Mucosa of descending colon (tissue), 3 donors: ENCODE measurements around the gene TNFRSF14. TPM values are rescaled to one million over a fixed set of nuclear protein-coding genes. Genes with fewer than 3 reads are reported as not detected.

Source experiments
- ATAC-seq: fragments of 200-7000 bp; cut with Tn5 transposase; one replicate; pipeline ENCODE4 v1.9.1; 2020; ENCODE audit warnings: mild to moderate bottlenecking, moderate library complexity
- DNase-seq, 3 donors: peaks; one replicate each; pipeline ENCODE4 v3.0.0-alpha.2; 2020
- H3K36me3 ChIP-seq: fragments of 200-600 bp; one replicate; pipeline ENCODE4 v1.8.0; 2021; ENCODE audit warnings: low read depth, mild to moderate bottlenecking
- H3K4me1 ChIP-seq: fragments of 200-600 bp; one replicate; pipeline ENCODE4 v1.8.0; 2021; ENCODE audit warnings: low read depth, mild to moderate bottlenecking
- H3K4me3 ChIP-seq: fragments of 200-600 bp; one replicate; pipeline ENCODE4 v1.8.0; 2021; ENCODE audit warnings: mild to moderate bottlenecking
- H3K9me3 ChIP-seq: fragments of 200-600 bp; one replicate; pipeline ENCODE4 v1.8.0; 2021; ENCODE audit warnings: mild to moderate bottlenecking
- CTCF ChIP-seq: fragments of 200-600 bp; IDR thresholded peaks from one replicate; pipeline ENCODE4 v1.8.0; 2022; ENCODE audit warnings: antibody characterized with exemption, mild to moderate bottlenecking
- intact Hi-C, 2 donors: fragments of 100-400 bp; cut with DNase I in 1 of 2; cut with micrococcal nuclease in 1 of 2; formaldehyde crosslinking; loops; one replicate each; pipeline versions ENCODE4 v1.11.0 to v1.11.1; 2022; cut with DNase I, micrococcal nuclease
- total RNA-seq, 3 donors: library from RNA; stranded (reverse); fragmentation: NEBNext Ultra II Directional in 2 of 3; extraction: Animal tissue kit (Norgen Biotek cat#: 25700) in 2 of 3; gene quantifications; one replicate each; pipeline versions ENCODE4 v1.2.1 to v1.2.4, GENCODE V29; 2021 to 2023
- donor health status: DM: no; HTN: no; CAD: no; lungs with moderate emphysema.
- donor health status: DM: no; HTN: no; CAD: no.
- donor health status: DM: no; HTN: yes; CAD: no.

TNFRSF14 gene
- total RNA-seq, 3 donors from 2014 or later, result 143 to 206 (median 146) TPM

GRCh38 chr1:2611621-2612437 lies 55.7 kb downstream of the TNFRSF14 start:
- no peak for DNase-seq
- no peak for TF ChIP-seq CTCF
- Histone ChIP-seq H3K36me3 (no peaks in the 10 kb centered on the region), H3K4me3 (no peak overlapping the region), H3K4me1 (no peaks in the 10 kb centered on the region), H3K9me3 (peaks cover 6% of the 10 kb centered on the region)
- ATAC-seq, result no peak
- intact Hi-C loops, result no loop called here

GRCh38 chr1:2612591-2613365 lies 56.6 kb downstream of the TNFRSF14 start:
- peaks cover 6% of the 10 kb centered on the region for H3K9me3 ChIP-seq
- DNase-seq (no peak), ATAC-seq (no peak)
- H3K36me3 ChIP-seq, result no peaks in the 10 kb centered on the region
- no peak overlapping the region for H3K4me3 ChIP-seq
- TF ChIP-seq CTCF, result no peak
- intact Hi-C loops, result no loop called here
- no peaks in the 10 kb centered on the region for H3K4me1 ChIP-seq

Other genes with a start within 250 kb of the TNFRSF14 start
- 10 to 100 TPM; 13.1 to 17.4 (median 13.4) TPM for gene MORN1, start 164.8 kb upstream of the TNFRSF14 start, total RNA-seq
- 100 to 1,000 TPM; 151 to 217 (median 193) TPM for gene RER1, start 164.5 kb upstream of the TNFRSF14 start, total RNA-seq
- gene PEX10, start 143.8 kb upstream of the TNFRSF14 start, total RNA-seq, result 10 to 100 TPM; 13.4 to 20.4 (median 18.4) TPM
- 1 to 10 TPM; 1.2 to 6.8 (median 1.9) TPM for gene PLCH2, start 80.1 kb upstream of the TNFRSF14 start, total RNA-seq
- gene PANK4, start 29.8 kb upstream of the TNFRSF14 start, total RNA-seq, result 10 to 100 TPM; 28.1 to 51.6 (median 44.7) TPM
- 1 to 10 TPM; 1.3 to 7.8 (median 1.6) TPM for gene HES5, start 26.1 kb upstream of the TNFRSF14 start, total RNA-seq
- gene PRXL2B, start 30.4 kb downstream of the TNFRSF14 start, total RNA-seq, result 10 to 100 TPM; 45.2 to 65.5 (median 48.3) TPM
- gene MMEL1, start 76.6 kb downstream of the TNFRSF14 start, total RNA-seq, result 10 to 100 TPM in 1 of 3 donors, 1 to 10 TPM in 2; 4.2 to 10.9 (median 9.4) TPM
- 1 to 10 TPM in 1 of 3 donors, under 1 TPM in 2; 0.43 to 1.1 (median 0.61) TPM for gene TTC34, start 245.3 kb downstream of the TNFRSF14 start, total RNA-seq